Measurements from ENCODE around the gene PMVK. TPM values are rescaled to one million over a fixed set of nuclear protein-coding genes. Genes with fewer than 3 reads are reported as not detected.
A peak's percentile ranks its signal among the peaks of the same experiment; 100 is the strongest.

PMVK gene
- total and polyA plus RNA-seq, 4 donors: 9.7 to 37.3 (median 18.6) TPM

- WGBS: under 1% methylated on average over 24 of the region's 24 CpGs
- Histone ChIP-seq H3K27me3 (ENCODE audit: control insufficient read depth in 4 of 4, insufficient read depth in 4 of 4, low read length in 3 of 4) (no peaks in the 10 kb centered on the region), H3K36me3 (ENCODE audit: control insufficient read depth in 4 of 4, insufficient read depth in 3 of 4, low read depth in 1 of 4, low read length in 3 of 4) (peaks cover 0 to 11% (median 2%) of the 10 kb centered on the region in 4 donors), H3K4me3 (ENCODE audit: low read depth in 1 of 3, low read length in 3 of 3) (peak overlapping the region; percentile 66 to 94 (median 70)), H3K27ac (ENCODE audit: low read depth in 1 of 2, low read length in 2 of 2) (peak overlapping the region; percentile 89 to 99), H3K4me1 (ENCODE audit: control insufficient read depth in 4 of 4, insufficient read depth in 4 of 4, low read length in 3 of 4) (peaks cover 5 to 35% (median 27%) of the 10 kb centered on the region in 4 donors), H3K9ac (ENCODE audit: low read depth in 1 of 2, low read length in 2 of 2) (peak overlapping the region; percentile 83 to 94), H3K9me3 (ENCODE audit: control insufficient read depth in 4 of 4, low read length in 3 of 4) (no peaks in the 10 kb centered on the region)
- peak; percentile 65 for DNase-seq (ENCODE audit: low spot score)
- TF ChIP-seq YY1 (IDR thresholded peaks at IDR 0.05) (peak; percentile 32), GABPA (IDR thresholded peaks at IDR 0.05 in 1 of 2, conservative IDR thresholded peaks at IDR 0.05 in 1 of 2) (no peak)
Observed at GRCh38 chr1:154975409-154976059, 39.0 kb upstream of the PMVK start.

- peak overlapping the region; percentile 83 to 94 for H3K9ac ChIP-seq (ENCODE audit: low read depth in 1 of 2, low read length in 2 of 2)
- peaks cover 11 to 40% (median 31%) of the 10 kb centered on the region in 4 donors for H3K4me1 ChIP-seq (ENCODE audit: control insufficient read depth in 4 of 4, insufficient read depth in 4 of 4, low read length in 3 of 4)
- no peaks in the 10 kb centered on the region for H3K27me3 ChIP-seq (ENCODE audit: control insufficient read depth in 4 of 4, insufficient read depth in 4 of 4, low read length in 3 of 4)
- TF ChIP-seq TAF1 (conservative IDR thresholded peaks at IDR 0.05): peak; percentile 79
- no peak for TF ChIP-seq ATF3 (IDR thresholded peaks at IDR 0.05)
- TF ChIP-seq HNF4G (IDR thresholded peaks at IDR 0.05): no peak
- no peak for TF ChIP-seq HNF4A (conservative IDR thresholded peaks at IDR 0.05)
- TF ChIP-seq RXRA (IDR thresholded peaks at IDR 0.05): no peak
- TF ChIP-seq FOXA1 (IDR thresholded peaks at IDR 0.05): no peak
- peak; percentile 81 for TF ChIP-seq REST (IDR thresholded peaks at IDR 0.05)
- TF ChIP-seq GABPA (IDR thresholded peaks at IDR 0.05 in 1 of 2, conservative IDR thresholded peaks at IDR 0.05 in 1 of 2): no peak
- TF ChIP-seq, protein P1, sequence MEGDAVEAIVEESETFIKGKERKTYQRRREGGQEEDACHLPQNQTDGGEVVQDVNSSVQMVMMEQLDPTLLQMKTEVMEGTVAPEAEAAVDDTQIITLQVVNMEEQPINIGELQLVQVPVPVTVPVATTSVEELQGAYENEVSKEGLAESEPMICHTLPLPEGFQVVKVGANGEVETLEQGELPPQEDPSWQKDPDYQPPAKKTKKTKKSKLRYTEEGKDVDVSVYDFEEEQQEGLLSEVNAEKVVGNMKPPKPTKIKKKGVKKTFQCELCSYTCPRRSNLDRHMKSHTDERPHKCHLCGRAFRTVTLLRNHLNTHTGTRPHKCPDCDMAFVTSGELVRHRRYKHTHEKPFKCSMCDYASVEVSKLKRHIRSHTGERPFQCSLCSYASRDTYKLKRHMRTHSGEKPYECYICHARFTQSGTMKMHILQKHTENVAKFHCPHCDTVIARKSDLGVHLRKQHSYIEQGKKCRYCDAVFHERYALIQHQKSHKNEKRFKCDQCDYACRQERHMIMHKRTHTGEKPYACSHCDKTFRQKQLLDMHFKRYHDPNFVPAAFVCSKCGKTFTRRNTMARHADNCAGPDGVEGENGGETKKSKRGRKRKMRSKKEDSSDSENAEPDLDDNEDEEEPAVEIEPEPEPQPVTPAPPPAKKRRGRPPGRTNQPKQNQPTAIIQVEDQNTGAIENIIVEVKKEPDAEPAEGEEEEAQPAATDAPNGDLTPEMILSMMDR (IDR thresholded peaks at IDR 0.05; ENCODE audit: low read depth, low read length, missing input control): no peak
- TF ChIP-seq EGR1 (IDR thresholded peaks at IDR 0.05; ENCODE audit: low read depth in 2 of 2): no peak
- TF ChIP-seq FOXA2 (IDR thresholded peaks at IDR 0.05): no peak
- no peak for TF ChIP-seq SP1 (IDR thresholded peaks at IDR 0.05)
- TF ChIP-seq YY1 (IDR thresholded peaks at IDR 0.05): no peak
- peak; percentile 16 to 26 for TF ChIP-seq RAD21 (IDR thresholded peaks at IDR 0.05)
- TF ChIP-seq, protein P2, sequence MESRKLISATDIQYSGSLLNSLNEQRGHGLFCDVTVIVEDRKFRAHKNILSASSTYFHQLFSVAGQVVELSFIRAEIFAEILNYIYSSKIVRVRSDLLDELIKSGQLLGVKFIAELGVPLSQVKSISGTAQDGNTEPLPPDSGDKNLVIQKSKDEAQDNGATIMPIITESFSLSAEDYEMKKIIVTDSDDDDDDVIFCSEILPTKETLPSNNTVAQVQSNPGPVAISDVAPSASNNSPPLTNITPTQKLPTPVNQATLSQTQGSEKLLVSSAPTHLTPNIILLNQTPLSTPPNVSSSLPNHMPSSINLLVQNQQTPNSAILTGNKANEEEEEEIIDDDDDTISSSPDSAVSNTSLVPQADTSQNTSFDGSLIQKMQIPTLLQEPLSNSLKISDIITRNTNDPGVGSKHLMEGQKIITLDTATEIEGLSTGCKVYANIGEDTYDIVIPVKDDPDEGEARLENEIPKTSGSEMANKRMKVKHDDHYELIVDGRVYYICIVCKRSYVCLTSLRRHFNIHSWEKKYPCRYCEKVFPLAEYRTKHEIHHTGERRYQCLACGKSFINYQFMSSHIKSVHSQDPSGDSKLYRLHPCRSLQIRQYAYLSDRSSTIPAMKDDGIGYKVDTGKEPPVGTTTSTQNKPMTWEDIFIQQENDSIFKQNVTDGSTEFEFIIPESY (IDR thresholded peaks at IDR 0.05): no peak
- no peak for TF ChIP-seq NR2F2 (IDR thresholded peaks at IDR 0.05)
- TF ChIP-seq, protein P3, sequence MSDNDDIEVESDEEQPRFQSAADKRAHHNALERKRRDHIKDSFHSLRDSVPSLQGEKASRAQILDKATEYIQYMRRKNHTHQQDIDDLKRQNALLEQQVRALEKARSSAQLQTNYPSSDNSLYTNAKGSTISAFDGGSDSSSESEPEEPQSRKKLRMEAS (IDR thresholded peaks at IDR 0.05): peak; percentile 52
- no peak for TF ChIP-seq JUND (IDR thresholded peaks at IDR 0.05)
- H3K27ac ChIP-seq (ENCODE audit: low read depth in 1 of 2, low read length in 2 of 2): peak overlapping the region; percentile 89 to 99
- DNase-seq (ENCODE audit: low spot score): peak; percentile 93
- WGBS: under 1% methylated on average over 30 of the region's 30 CpGs
- no peaks in the 10 kb centered on the region for H3K9me3 ChIP-seq (ENCODE audit: control insufficient read depth in 4 of 4, low read length in 3 of 4)
- H3K4me3 ChIP-seq (ENCODE audit: low read depth in 1 of 3, low read length in 3 of 3): peak overlapping the region; percentile 66 to 94 (median 70)
- H3K36me3 ChIP-seq (ENCODE audit: control insufficient read depth in 4 of 4, insufficient read depth in 3 of 4, low read depth in 1 of 4, low read length in 3 of 4): peaks cover 0 to 11% (median 2%) of the 10 kb centered on the region in 4 donors
Observed at GRCh38 chr1:154974808-154975408, 38.4 kb upstream of the PMVK start.

Data from liver (tissue), 9 donors.